HepG2 (cell line): Measurements from ENCODE around the gene SLC19A1. TPM values are rescaled to one million over a fixed set of nuclear protein-coding genes. Genes with fewer than 3 reads are reported as not detected.

Experiments used
- ADNP ChIP-seq: sonication (generic); formaldehyde crosslinking; IDR thresholded peaks from 2 replicates; pipeline ENCODE4 v1.4.0; 2020; ENCODE audit warnings: missing genetic modification reagents
- DPF2 ChIP-seq: sonication (generic); formaldehyde crosslinking; IDR thresholded peaks from 2 replicates; pipeline ENCODE4 v1.4.0; 2020; ENCODE audit warnings: mild to moderate bottlenecking, low read depth, missing genetic modification reagents, borderline replicate concordance
- FOXA3 ChIP-seq: IDR thresholded peaks from 2 replicates; pipeline ENCODE4 v1.6.1; 2016; ENCODE audit warnings: missing genetic modification reagents, missing compliant biosample characterization
- FOXP4 ChIP-seq: sonication (generic); formaldehyde crosslinking; IDR thresholded peaks from 2 replicates; pipeline ENCODE4 v1.4.0; 2020; ENCODE audit warnings: missing genetic modification reagents
- GMEB2 ChIP-seq: IDR thresholded peaks from 2 replicates; pipeline ENCODE4 v1.6.1; 2016; ENCODE audit warnings: missing biosample characterization, missing genetic modification reagents, low read depth
- HMG20B ChIP-seq: conservative IDR thresholded peaks from 2 replicates; pipeline ENCODE4 v1.6.1; 2016; ENCODE audit warnings: missing genetic modification reagents, missing compliant biosample characterization
- NCOA1 ChIP-seq: sonication (generic); formaldehyde crosslinking; IDR thresholded peaks from 2 replicates; pipeline ENCODE4 v1.9.0; 2021; ENCODE audit warnings: missing genetic modification reagents
- SALL1 ChIP-seq: sonication (generic); formaldehyde crosslinking; IDR thresholded peaks from 2 replicates; pipeline ENCODE4 v1.8.0; 2022; ENCODE audit warnings: mild to moderate bottlenecking, missing genetic modification reagents
- ZNF280B ChIP-seq: sonication (generic); formaldehyde crosslinking; IDR thresholded peaks from 2 replicates; pipeline ENCODE4 v1.5.0; 2020; ENCODE audit warnings: missing genetic modification reagents, mild to moderate bottlenecking, borderline replicate concordance
- ZNF33A ChIP-seq: sonication (generic); formaldehyde crosslinking; IDR thresholded peaks from 2 replicates; pipeline ENCODE4 v1.5.1; 2020; ENCODE audit warnings: missing genetic modification reagents, mild to moderate bottlenecking, moderate library complexity, borderline replicate concordance
- ZNF34 ChIP-seq: sonication (generic); formaldehyde crosslinking; IDR thresholded peaks from 2 replicates; pipeline ENCODE4 v1.4.0; 2020; ENCODE audit warnings: mild to moderate bottlenecking, missing genetic modification reagents, borderline replicate concordance
- ZNF777 ChIP-seq: sonication (generic); formaldehyde crosslinking; IDR thresholded peaks from 2 replicates; pipeline ENCODE4 v1.4.0; 2020; ENCODE audit warnings: missing genetic modification reagents
- ZSCAN5A ChIP-seq: sonication (generic); formaldehyde crosslinking; IDR thresholded peaks from 2 replicates; pipeline ENCODE4 v1.8.0; 2022; ENCODE audit warnings: mild to moderate bottlenecking, missing genetic modification reagents, borderline replicate concordance
- polyA plus RNA-seq, 8 experiments: library from polyadenylated mRNA; depleted of rRNA in 3 of 8; stranded (reverse) in 7 of 8; unstranded in 1 of 8; fragments of >200 nt; fragmentation: Illumina TruSeq in 4 of 8; extraction: Trizol in 4 of 8; gene quantifications; 2 replicates each; pipeline versions ENCODE4 v1.2.1 to v1.2.3, GENCODE V29; 2011 to 2016; ENCODE audit warnings: low read depth in 4 of 8, missing spikeins in 1 of 8, mixed read lengths in 1 of 8; ENCODE audit not compliant: insufficient read depth in 1 of 8
- total RNA-seq, 5 experiments: library from RNA; depleted of rRNA; stranded (reverse); fragments of >200 nt; fragmentation: Illumina TruSeq; extraction: Trizol; gene quantifications; 2 replicates each; pipeline ENCODE4 v1.2.3, GENCODE V29; 2016; ENCODE audit warnings: low read depth in 1 of 5

Gene SLC19A1
- total and polyA plus RNA-seq, 2 of the 13 experiments (the other 11 are each of a cell fraction or from before 2014, with no cell fraction given): 21.8 to 23.0 TPM

- no peak for TF ChIP-seq GMEB2 (CRISPR knock-in tag)
- no peak for TF ChIP-seq ADNP (CRISPR knock-in tag)
- TF ChIP-seq FOXP4 (CRISPR knock-in tag): no peak; the same call in 1 of the 2 replicates
- no peak for TF ChIP-seq DPF2 (CRISPR knock-in tag)
- no peak for TF ChIP-seq ZNF33A (CRISPR knock-in tag)
- peak; percentile 45 for TF ChIP-seq SALL1 (CRISPR knock-in tag)
- peak; percentile 60 for TF ChIP-seq FOXA3 (CRISPR knock-in tag)
- TF ChIP-seq ZSCAN5A (CRISPR knock-in tag): no peak
- TF ChIP-seq ZNF34 (CRISPR knock-in tag): no peak
- peak; percentile 53; the same call in 1 of the 2 replicates for TF ChIP-seq NCOA1 (CRISPR knock-in tag)
- no peak for TF ChIP-seq HMG20B (CRISPR knock-in tag)
- no peak for TF ChIP-seq ZNF777 (CRISPR knock-in tag)
- TF ChIP-seq ZNF280B (CRISPR knock-in tag): peak; percentile 47; the same call in 1 of the 2 replicates
These were observed 69.5 kb downstream of the SLC19A1 start (continued) for GRCh38 chr21:45472445-45473365.
